GM21515 (cell line): Measurements from ENCODE around the gene SLIT3.

Experiments used
- ATAC-seq: cut with Tn5 transposase; IDR thresholded peaks from one replicate; pipeline ENCODE4 v1.9.1; 2021; ENCODE audit not compliant: unreplicated experiment

SLIT3 gene

DNA sequence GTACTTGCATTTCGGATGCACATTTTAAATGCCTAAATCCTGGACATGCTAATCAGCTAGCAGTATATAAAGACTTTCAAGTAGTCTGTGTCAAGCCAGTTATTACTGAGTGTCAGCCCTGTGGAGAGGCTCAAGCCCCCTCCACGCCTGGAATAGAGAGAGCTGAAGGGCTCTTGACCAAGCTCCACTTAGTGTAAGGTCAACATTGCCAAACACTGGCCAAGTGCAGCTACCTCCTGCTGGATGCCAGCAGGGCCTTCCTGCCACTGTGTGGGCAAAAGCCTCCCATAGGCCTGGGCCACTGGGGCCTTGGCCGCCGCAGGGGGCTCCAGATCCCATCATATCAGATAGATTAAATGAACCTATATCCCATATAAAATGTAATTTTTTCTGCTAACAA lies 482.4 kb downstream of the SLIT3 start:
- no peak for ATAC-seq

DNA sequence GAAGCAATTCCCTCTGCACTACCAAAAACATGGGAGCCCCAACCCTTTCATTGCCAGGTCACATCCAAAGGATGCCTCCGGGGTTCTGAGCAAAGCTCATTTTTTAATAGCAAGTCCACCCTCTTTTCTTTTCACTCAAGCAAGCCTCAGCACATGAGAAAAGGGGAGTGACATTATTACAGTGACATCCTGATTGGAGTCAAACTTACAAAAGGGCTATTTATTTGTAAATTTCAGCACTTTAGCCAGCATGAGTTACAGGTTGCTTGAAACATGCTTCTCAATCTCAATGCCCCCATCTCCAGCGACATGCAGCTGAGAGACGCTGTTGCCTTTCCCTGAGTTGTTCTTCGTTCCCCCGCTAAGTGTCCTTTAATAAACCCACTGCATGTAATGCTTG lies 483.3 kb downstream of the SLIT3 start:
- no peak for ATAC-seq

DNA sequence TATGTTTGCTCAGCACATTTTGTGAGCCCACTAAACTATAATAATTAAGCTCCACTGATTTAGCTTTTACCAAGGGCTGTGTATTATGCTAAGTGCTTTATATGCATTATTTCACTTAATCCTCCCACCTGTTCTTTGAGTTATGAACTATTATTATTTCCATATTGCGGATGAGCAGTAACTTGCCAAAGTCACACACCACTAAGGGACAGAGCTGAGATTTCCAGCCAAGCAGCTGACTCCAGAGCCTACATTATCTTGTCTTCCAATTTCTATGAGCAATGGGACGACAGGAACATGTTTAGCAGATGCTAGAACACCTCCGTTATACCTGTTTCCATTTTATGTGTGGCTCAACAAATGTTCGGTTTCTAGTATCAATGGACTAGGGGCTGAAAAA lies 484.3 kb downstream of the SLIT3 start:
- no peak for ATAC-seq

DNA sequence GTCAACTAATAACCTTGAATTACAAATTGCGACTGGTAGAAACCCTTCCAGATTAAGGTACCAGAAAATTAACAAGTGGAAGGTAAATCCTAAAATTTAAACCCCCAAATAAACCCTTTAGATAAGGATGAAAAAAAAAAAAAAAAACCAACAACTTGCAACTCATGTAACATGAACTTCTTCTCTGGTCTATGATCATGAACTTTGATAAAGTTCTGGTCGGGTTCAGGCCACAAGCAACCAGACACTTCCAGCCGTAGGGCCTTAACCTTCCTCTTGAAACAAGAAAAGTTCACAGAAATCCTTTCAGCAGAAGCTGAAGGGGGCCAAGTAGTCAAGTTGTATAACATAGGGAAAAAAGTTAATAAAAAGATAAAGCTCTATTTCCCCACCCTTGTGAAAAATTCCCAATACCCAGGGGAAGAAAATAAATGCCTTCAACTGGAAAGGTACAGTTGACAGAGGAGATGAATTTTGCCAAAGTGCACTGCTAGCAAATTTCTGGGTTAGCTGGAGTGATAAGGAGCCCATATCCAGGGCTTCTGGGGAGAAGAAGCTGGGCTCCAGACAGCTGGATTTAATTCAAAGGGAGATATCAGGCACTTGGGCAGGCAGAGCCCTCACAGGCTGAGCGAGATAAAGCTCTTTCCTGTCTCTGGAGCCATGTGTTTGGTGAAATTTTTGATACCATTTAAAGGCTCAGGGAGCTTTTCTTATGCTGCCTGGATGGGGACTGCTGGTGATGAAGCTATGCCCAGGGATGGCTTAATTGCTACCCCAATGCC lies 487.6 kb downstream of the SLIT3 start:
- ATAC-seq, result no peak

DNA sequence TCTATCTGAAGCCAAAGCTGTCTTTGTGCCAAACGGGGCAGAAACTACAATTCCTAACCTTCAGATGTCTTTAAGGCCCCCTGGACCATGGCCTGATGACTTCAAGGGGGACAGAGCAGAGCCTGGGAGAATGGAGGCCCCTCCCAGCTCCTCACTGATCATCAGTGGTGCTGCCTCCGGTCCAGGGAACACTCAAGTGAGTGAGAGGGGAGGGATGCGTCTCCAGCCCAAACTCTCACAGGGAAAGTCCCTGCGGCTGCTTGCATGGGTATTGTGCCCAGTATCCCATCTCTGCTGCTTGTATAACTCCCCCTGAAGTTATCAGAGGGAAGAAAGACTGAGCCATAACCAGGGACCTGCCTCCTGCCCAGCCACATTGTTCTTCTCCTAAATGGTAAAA lies 490.3 kb downstream of the SLIT3 start:
- no peak for ATAC-seq

DNA sequence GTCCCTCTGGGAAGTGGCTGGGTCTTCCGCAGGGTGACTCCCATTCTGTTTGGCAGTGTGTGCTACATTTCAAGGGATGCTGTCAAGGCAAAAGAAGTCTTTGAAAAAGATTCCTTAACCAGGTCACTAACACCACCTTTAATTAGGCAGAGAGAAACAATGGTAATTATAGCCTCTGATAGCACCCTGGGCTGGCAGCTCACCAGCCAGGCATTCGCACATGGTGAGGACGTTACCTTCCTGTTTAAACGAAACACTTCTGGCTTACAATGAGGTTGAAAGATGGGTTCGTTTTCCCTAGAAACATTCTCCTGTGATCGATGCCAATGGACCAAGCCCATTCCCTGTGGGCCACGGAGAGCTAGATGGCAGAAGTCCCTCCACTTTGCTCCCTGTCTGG lies 491.7 kb downstream of the SLIT3 start:
- no peak for ATAC-seq

DNA sequence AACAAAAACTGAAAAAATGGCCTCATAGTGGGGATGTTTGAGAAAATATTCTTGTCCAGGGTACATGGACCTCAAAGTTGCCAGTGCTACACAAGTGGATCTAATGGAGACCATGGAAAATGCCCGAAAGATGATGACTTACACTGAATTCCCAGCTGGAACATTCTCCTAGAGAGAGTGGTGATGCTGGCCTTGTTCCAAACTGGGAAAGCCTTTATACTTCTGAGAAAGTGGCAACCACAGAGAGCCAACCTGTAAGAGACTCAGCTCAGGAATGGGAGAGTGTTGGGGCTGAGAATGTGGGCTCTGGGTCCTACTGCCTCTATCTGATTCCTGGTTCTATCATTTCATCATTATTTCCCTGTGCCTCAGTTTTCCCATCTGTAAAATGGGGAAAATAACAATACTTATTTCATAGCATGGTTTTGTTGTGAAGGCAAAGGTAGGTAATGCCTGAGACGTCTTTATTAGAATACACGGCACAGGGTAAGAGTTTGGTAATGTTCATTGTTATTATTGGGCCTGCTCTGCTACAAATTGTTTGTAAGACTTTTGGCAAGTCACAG lies 492.8 kb downstream of the SLIT3 start:
- no peak for ATAC-seq

DNA sequence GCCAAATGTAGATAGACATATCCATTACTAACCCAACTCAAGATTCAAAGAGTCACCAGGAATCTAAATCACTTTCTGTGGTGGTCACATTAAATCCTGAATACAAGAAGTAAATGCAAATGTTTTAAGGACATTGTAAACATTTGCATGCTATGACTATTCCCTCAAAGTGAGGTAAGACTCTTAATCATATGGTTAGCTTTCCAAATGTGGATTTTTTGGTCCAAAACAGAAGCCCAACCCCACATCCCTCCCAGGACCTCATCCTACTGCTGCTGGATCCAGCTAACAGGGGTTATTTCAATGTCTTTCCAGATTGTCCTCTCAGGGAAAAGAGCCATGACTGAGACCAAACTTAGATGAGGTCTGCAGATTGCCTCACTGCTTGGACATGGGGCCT lies 493.7 kb downstream of the SLIT3 start:
- ATAC-seq, result no peak

DNA sequence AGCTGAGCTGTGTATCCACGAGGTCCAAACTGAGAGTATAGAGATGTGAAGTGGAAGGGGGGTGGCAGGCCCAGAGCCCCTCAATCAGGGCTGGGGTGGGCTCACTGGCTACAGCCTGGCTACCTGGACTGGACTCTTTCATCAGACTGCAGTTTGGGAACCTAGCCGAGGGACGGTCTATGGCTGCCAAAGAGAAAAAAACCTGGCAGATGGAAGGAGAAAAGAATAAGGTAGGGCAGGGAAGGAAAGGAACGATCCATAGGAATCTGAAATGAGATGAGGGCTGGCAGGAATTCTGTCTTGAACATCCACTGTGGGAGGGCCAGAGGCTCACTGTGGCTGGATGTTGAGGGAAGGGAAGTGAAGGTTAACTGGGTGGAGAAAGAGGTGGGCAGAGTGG lies 497.4 kb downstream of the SLIT3 start:
- ATAC-seq, result no peak

DNA sequence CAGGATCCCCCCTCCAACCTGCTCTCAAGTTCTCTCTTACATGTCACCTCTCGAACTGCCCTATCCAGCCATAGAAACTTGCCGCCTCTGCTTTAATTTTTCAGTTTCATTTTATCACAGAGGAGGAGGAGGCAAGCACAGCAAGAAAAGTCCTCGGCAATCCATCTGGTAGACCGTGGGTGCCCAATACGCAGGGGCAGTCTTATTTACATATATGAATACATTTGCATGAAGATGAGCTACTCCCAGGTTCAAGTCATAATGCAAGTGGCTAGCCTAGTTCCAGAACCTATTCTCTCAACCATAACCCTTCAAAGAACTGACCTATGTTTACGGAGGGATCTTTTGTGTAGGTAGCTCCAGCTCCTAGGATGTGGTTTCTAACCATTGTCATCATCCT lies 498.6 kb downstream of the SLIT3 start:
- peak; percentile 68 for ATAC-seq

DNA sequence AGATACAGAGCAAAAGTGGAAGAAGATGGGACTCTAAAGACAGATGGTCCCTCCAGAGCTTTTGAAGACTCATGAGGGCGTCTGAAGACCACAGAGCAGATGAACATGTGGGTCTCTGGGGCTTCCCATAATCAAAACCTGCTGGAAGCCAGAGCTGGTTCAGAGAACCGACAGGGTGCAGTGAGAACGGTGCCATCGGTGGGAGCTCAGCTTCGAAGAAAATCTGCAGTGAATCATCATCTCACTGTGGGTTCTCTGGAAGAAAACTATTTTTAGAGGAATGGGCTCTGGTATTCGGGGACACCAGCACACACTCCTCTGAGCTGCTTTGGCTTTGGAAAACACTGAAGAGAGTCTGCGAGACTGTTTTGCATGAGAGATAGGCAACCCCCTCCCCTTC lies 499.4 kb downstream of the SLIT3 start:
- ATAC-seq, result no peak

DNA sequence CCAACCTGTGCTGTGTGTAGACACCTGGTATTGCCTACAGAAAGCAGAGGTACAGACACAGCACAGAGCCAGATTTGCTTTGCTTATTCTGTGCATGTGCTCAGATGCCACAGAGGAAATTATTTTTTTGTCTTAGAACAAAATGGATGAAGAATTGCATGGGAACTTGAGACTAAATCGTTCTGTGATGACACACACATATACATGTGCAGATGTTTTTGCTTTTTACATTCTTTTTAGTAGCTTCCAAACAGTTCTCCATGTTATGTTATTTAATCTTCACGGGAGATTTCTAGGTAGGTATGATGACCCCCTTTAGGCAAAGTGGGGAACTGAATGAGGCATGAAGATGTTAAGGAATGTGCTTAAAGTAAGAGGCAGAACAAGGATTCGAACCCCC lies 500.2 kb downstream of the SLIT3 start:
- ATAC-seq, result no peak

DNA sequence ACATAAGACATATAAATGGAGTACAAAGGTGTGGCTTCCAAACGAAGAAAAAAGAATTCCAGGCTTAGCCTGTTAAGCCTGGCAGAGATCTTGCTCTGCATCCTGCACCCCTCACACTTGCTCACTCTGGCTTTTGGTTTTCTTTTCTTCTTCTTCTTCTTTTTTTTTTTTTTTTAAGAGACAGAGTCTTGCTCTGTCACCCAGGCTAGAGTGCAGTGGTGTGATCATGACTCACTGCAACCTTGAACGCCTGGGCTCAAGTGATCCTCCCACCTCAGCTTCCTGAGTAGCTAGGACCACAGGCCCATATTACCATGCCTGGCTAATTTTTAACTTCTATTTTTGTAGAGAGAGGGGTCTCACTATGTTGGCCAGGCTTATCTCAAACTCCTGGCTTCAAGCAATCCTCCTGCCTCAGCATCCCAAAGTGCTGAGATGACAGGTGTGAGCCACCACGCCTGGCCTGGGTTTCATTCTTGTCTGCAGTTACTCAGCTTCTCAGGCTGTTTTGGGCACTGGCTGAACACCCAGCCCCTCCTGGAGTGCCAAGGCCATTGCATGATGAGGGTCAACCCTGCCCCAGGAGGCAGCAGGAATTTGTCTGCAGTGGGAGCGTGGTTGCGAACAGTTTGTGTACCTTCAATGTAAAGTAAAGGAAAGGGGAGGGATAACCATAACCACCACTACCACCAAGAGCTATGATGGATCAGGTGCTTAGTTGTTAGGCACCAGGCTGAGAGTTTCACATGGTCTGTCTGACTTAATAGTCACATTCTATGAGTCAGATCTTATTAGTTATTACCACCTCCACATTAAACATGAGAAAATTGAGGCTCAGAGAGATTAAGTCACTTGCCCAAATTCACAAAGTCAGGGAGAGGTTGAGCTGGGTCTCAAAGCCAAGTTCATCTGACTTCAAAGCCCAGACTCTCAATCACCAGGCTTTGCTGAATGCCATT lies 502.6 kb downstream of the SLIT3 start:
- no peak for ATAC-seq

DNA sequence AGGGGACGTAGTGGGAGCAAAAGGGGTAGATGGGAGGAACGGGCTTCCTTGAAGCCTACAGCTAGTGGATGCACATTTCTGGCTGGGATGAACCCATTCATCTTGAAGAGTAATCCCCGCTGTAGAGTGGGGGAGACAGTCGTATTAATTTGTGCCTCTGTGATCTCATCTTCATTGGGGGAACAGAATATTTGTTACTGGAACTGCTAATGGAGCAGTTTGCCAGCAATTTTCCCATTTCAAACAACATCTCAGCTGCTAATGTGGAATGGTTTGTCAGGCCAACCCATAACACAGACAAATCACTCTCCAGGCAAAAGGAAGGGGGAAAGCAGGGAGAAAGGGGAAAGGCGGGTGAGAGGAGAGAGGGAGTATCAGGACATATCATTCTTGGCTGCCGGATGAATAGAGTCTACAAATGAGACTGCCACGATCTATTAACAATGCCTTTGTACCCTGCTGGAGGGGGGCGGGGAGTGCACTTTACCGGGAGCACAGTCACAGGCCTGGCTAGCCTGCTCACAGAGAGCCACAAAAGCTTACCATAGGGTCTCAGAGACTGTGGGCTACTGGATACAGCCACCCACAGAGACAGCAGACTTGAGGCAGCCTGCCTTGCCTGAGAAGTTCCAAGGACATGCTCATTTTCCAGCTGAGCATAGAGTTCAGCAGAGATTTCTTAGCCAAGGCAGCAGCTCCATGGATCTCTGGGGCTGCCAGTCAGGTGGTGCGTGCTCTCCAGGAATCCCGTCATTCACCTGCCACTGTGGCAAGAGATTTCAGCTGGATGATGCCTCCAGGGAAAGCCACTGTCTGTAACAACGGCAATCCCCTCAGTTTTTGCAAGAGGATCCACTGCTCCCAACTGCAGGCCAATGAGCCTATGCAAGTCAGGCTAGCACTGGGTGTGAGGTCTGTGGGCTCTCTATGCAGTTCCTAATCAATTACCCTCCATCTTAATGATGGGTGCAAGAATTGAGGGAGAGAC lies 504.1 kb downstream of the SLIT3 start:
- no peak for ATAC-seq

DNA sequence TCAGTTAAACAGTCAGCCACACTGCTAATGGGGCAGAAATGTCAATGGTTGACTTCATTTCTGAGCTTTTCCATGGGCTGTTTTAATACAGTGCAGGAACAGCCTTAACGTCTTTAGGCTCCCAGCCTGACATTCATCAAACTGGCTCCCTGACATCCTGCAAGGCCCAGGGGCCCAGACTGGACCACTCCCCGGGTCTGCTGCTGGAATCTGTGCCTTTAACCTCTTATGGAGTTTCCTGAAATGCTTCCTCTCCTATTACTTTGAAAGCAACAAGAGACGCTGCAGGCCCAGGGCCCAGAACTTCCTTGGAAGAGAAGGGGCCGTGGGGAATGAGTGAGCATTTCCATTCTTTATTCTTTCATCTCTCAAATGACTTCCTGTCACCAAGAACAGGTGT lies 504.9 kb downstream of the SLIT3 start:
- no peak for ATAC-seq

DNA sequence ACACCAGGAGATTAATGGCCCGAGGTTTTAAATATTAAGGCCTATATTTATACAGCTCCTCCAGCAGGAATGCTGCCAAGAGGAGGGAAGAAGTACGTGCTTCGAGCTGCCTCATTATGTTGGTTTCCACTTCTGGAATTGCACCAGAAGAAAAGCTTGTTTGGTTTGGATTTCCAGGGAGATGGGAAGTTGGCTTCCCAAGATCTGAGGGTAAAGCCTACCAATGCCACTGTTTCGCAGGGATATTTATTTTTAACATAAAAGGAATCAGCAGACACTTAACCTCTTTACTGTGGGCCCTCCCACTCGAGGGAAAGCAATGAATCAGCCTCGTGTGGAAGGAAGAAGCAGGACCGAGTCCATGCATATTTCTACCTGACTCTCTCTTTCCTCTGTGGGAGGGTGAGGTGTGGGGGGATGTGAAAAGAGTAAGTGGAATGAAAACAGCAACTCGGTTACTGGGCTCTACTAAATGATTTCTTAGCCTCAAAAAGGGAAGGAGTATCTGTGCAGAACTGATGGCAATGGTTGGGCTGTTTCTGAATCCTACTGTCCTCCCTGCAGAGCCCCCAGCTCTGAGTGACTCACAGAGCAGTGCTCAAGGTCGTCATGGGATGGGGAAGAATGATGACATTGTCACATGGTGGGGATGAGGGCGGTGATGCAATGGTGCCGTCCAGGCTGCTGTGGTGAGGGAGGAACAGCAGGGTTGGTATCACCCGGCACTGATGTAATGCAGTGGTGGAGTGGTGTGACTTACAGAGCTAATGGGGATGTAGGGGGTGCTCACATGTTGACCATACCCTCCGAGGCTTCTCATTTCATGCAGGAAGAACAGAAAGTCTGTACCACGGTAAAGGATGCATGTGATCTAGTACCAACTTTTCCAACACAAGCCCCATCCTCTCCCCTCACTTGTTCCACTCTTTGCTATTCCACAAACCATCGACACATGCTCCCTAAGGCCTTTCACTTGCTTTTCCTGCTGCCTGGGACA lies 506.8 kb downstream of the SLIT3 start:
- no peak for ATAC-seq

DNA sequence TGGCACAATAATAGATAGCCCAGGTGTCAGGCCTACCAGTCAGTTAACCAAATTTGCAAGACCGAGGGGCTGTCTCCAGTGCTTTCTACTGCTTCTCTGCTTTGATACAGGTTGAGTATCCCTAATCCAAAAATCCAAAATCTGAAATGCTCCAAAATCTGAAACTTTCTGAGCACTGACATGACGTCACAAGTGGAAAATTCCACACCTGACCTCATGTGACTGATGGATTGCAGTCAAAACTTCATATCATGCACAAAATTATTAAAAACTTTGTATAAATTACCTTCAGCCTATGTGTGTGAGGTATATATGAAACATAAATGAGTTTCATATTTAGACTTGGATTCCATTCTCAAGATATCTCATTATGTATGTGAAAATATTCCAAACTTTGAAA lies 508.3 kb downstream of the SLIT3 start:
- ATAC-seq, result no peak

DNA sequence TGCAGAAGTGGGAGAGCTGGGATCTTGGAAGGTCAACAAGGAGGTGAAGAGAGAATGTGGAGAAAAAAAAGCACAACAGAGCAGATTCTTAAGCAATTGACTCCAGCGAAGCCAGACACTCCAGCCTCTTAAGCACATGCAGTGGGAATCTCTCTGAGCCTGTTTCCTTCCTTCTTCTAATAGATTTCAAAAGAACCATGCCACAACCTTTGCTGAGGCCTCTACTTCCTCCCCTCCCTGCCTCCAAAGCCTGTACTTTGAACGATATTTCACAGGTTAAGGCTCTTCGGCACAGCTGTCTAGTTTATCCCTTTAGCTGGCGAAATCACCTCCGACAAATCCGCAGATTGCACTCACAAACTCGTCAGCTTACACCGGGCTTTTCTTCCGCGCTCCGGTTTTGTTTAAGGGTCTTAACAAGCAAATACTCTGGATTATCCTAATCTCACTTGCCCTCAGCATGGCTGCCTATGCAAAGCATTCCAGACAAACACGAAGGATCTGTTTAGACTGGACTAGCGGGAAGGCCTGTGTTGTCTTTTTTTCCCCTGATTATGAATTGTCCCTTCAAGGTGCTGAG lies 510.2 kb downstream of the SLIT3 start:
- ATAC-seq, result no peak

DNA sequence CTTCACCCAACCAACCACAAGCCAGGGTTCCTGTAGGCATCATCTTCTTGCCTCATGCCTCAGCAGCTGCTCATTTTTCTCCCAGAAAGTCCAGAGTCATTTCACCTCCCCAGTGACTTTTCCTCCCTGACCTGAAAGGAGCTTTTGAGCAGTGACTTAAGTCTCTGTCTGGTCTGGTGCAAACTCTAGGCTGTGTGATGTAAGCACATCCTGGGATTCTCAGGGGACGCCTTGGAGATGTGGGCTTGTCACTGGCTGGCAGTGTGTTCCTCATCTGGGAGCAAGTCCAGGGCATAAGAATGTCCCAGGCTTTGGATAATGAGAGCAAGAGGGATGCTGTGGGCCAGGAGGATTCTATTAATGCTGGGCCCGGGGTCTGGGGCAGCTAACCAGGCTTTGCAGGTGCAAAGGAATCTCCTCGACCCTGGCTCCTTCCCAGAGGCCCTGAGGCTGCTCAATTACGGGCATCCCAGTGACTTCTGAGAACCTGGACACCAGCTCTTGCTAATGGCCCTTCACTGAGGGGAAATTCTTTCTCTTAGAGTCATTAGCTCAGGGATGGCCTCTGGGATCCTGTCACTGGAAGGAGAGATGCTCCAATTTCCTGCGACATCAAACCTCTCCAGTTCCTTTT lies 510.8 kb downstream of the SLIT3 start:
- no peak for ATAC-seq
